Activated naive CD4-positive, alpha-beta T cell treated with anti-CD3 and anti-CD28 coated beads, Interleukin-2, amount 50 U/mL, for 24 hours (primary cell): Measurements from ENCODE around the gene MAN1C1.

Experiments
- H3K27ac Mint-ChIP-seq: one replicate; pipeline ENCODE4 v1.8.0; 2021; ENCODE audit warnings: mild to moderate bottlenecking, mixed read lengths
- H3K27me3 Mint-ChIP-seq: one replicate; pipeline ENCODE4 v1.8.0; 2021; ENCODE audit warnings: mixed read lengths
- H3K36me3 Mint-ChIP-seq: one replicate; pipeline ENCODE4 v1.8.0; 2021; ENCODE audit warnings: mixed read lengths
- H3K4me1 Mint-ChIP-seq: one replicate; pipeline ENCODE4 v1.8.0; 2021; ENCODE audit warnings: mixed read lengths
- H3K4me3 Mint-ChIP-seq: one replicate; pipeline ENCODE4 v1.8.0; 2021; ENCODE audit warnings: mild to moderate bottlenecking, mixed read lengths
- H3K9me3 Mint-ChIP-seq: one replicate; pipeline ENCODE4 v1.8.0; 2021; ENCODE audit warnings: mixed read lengths

The MAN1C1 gene

GRCh38 chr1:25804244-25804963 lies 187.8 kb downstream of the MAN1C1 start:
- H3K27ac Mint-ChIP-seq, result no peak overlapping the region
- peaks cover 6% of the 10 kb centered on the region for H3K36me3 Mint-ChIP-seq
- no peak overlapping the region for H3K4me3 Mint-ChIP-seq

GRCh38 chr1:25804964-25805862 lies 188.6 kb downstream of the MAN1C1 start:
- Mint-ChIP-seq H3K4me1 (peaks cover 51% of the 10 kb centered on the region), H3K36me3 (peaks cover 6% of the 10 kb centered on the region), H3K4me3 (no peak overlapping the region), H3K9me3 (no peaks in the 10 kb centered on the region), H3K27me3 (no peaks in the 10 kb centered on the region), H3K27ac (no peak overlapping the region)

More at GRCh38 chr1:25804244-25804963, 187.8 kb downstream of the MAN1C1 start:
- H3K4me1 Mint-ChIP-seq, result peaks cover 54% of the 10 kb centered on the region
- H3K27me3 Mint-ChIP-seq, result no peaks in the 10 kb centered on the region
- no peaks in the 10 kb centered on the region for H3K9me3 Mint-ChIP-seq

GRCh38 chr1:25805863-25806225 lies 189.3 kb downstream of the MAN1C1 start:
- H3K27ac Mint-ChIP-seq, result no peak overlapping the region
- peaks cover 6% of the 10 kb centered on the region for H3K36me3 Mint-ChIP-seq
- no peaks in the 10 kb centered on the region for H3K9me3 Mint-ChIP-seq
- no peak overlapping the region for H3K4me3 Mint-ChIP-seq
- no peaks in the 10 kb centered on the region for H3K27me3 Mint-ChIP-seq
- H3K4me1 Mint-ChIP-seq, result peaks cover 46% of the 10 kb centered on the region

GRCh38 chr1:25806418-25806817 lies 189.8 kb downstream of the MAN1C1 start:
- no peaks in the 10 kb centered on the region for H3K9me3 Mint-ChIP-seq
- H3K27me3 Mint-ChIP-seq, result no peaks in the 10 kb centered on the region
- peaks cover 6% of the 10 kb centered on the region for H3K36me3 Mint-ChIP-seq
- no peak overlapping the region for H3K4me3 Mint-ChIP-seq
- peaks cover 40% of the 10 kb centered on the region for H3K4me1 Mint-ChIP-seq
- peak overlapping the region; percentile 41 for H3K27ac Mint-ChIP-seq

- peaks cover 27% of the 10 kb centered on the region for H3K4me1 Mint-ChIP-seq
- peaks cover 6% of the 10 kb centered on the region for H3K36me3 Mint-ChIP-seq
- no peak overlapping the region for H3K27ac Mint-ChIP-seq
- H3K9me3 Mint-ChIP-seq, result no peaks in the 10 kb centered on the region
- H3K4me3 Mint-ChIP-seq, result no peak overlapping the region
- H3K27me3 Mint-ChIP-seq, result no peaks in the 10 kb centered on the region
Observed at GRCh38 chr1:25807480-25808390, 191.1 kb downstream of the MAN1C1 start.

- Mint-ChIP-seq H3K36me3 (peaks cover 6% of the 10 kb centered on the region), H3K27me3 (no peaks in the 10 kb centered on the region), H3K4me3 (no peak overlapping the region), H3K4me1 (peaks cover 21% of the 10 kb centered on the region), H3K27ac (no peak overlapping the region), H3K9me3 (no peaks in the 10 kb centered on the region)
Observed at GRCh38 chr1:25808481-25809244, 192.1 kb downstream of the MAN1C1 start.

- H3K27ac Mint-ChIP-seq, result no peak overlapping the region
- no peaks in the 10 kb centered on the region for H3K9me3 Mint-ChIP-seq
- H3K4me3 Mint-ChIP-seq, result no peak overlapping the region
- peaks cover 16% of the 10 kb centered on the region for H3K4me1 Mint-ChIP-seq
- H3K36me3 Mint-ChIP-seq, result peaks cover 6% of the 10 kb centered on the region
- H3K27me3 Mint-ChIP-seq, result no peaks in the 10 kb centered on the region
Observed at GRCh38 chr1:25809283-25809926, 192.8 kb downstream of the MAN1C1 start.

GRCh38 chr1:25809929-25810328 lies 193.3 kb downstream of the MAN1C1 start:
- peaks cover 6% of the 10 kb centered on the region for H3K36me3 Mint-ChIP-seq
- H3K4me3 Mint-ChIP-seq, result no peak overlapping the region
- H3K4me1 Mint-ChIP-seq, result peaks cover 12% of the 10 kb centered on the region
- no peaks in the 10 kb centered on the region for H3K9me3 Mint-ChIP-seq
- H3K27me3 Mint-ChIP-seq, result no peaks in the 10 kb centered on the region
- H3K27ac Mint-ChIP-seq, result no peak overlapping the region

GRCh38 chr1:25810341-25811299 lies 194.0 kb downstream of the MAN1C1 start:
- H3K4me1 Mint-ChIP-seq, result peaks cover 6% of the 10 kb centered on the region
- H3K9me3 Mint-ChIP-seq, result no peaks in the 10 kb centered on the region
- H3K27ac Mint-ChIP-seq, result peak overlapping the region; percentile 35
- H3K36me3 Mint-ChIP-seq, result peaks cover 5% of the 10 kb centered on the region
- H3K27me3 Mint-ChIP-seq, result no peaks in the 10 kb centered on the region
- H3K4me3 Mint-ChIP-seq, result no peak overlapping the region

- no peak overlapping the region for H3K27ac Mint-ChIP-seq
Observed at GRCh38 chr1:25811384-25812082, 194.9 kb downstream of the MAN1C1 start.

GRCh38 chr1:25813071-25813733 lies 196.6 kb downstream of the MAN1C1 start:
- Mint-ChIP-seq H3K4me1 (peaks cover 11% of the 10 kb centered on the region), H3K36me3 (no peaks in the 10 kb centered on the region), H3K9me3 (no peaks in the 10 kb centered on the region), H3K4me3 (no peak overlapping the region), H3K27me3 (no peaks in the 10 kb centered on the region), H3K27ac (no peak overlapping the region)

More at GRCh38 chr1:25811384-25812082, 194.9 kb downstream of the MAN1C1 start:
- no peaks in the 10 kb centered on the region for H3K27me3 Mint-ChIP-seq
- H3K36me3 Mint-ChIP-seq, result no peaks in the 10 kb centered on the region
- H3K4me3 Mint-ChIP-seq, result no peak overlapping the region
- no peaks in the 10 kb centered on the region for H3K4me1 Mint-ChIP-seq
- no peaks in the 10 kb centered on the region for H3K9me3 Mint-ChIP-seq

- peaks cover 18% of the 10 kb centered on the region for H3K4me1 Mint-ChIP-seq
- no peak overlapping the region for H3K27ac Mint-ChIP-seq
- no peak overlapping the region for H3K4me3 Mint-ChIP-seq
- H3K27me3 Mint-ChIP-seq, result no peaks in the 10 kb centered on the region
- no peaks in the 10 kb centered on the region for H3K9me3 Mint-ChIP-seq
- H3K36me3 Mint-ChIP-seq, result no peaks in the 10 kb centered on the region
Observed at GRCh38 chr1:25813734-25814471, 197.3 kb downstream of the MAN1C1 start.
